ENCODE results near the gene FXR1. TPM values are rescaled to one million over a fixed set of nuclear protein-coding genes. Genes with fewer than 3 reads are reported as not detected.

The FXR1 gene
- total RNA-seq, 1 experiment from 2014 or later, result 126 TPM

DNA sequence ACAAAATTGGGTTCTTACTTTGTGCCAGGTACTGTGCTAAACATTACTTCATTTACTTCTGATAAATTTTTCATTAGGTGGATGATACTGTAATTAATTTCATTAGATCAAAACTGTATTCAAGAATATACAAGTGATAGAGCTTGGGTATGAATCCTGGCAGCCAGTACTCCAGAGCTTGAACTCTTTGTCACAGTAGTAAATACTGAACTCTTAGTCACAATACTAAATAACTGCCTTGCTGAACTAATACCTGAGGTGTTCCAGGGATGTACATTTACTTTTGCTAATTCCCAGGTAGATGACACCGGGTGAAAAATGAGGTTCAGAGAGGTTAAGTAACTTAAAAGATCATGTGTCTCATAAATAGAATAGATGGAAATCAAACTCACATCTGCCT is 20.3 kb downstream of the FXR1 start:
- no TSS peak for BruUV-seq (replicated peaks)
- TF ChIP-seq, protein P1, sequence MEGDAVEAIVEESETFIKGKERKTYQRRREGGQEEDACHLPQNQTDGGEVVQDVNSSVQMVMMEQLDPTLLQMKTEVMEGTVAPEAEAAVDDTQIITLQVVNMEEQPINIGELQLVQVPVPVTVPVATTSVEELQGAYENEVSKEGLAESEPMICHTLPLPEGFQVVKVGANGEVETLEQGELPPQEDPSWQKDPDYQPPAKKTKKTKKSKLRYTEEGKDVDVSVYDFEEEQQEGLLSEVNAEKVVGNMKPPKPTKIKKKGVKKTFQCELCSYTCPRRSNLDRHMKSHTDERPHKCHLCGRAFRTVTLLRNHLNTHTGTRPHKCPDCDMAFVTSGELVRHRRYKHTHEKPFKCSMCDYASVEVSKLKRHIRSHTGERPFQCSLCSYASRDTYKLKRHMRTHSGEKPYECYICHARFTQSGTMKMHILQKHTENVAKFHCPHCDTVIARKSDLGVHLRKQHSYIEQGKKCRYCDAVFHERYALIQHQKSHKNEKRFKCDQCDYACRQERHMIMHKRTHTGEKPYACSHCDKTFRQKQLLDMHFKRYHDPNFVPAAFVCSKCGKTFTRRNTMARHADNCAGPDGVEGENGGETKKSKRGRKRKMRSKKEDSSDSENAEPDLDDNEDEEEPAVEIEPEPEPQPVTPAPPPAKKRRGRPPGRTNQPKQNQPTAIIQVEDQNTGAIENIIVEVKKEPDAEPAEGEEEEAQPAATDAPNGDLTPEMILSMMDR (IDR thresholded peaks at IDR 0.05; ENCODE audit: insufficient read depth in 1 of 2, low read depth in 1 of 2, low read length in 1 of 2, severe bottlenecking in 1 of 2, unreplicated experiment in 1 of 2), result no peak
- H3K9me3 Mint-ChIP-seq (ENCODE audit: unreplicated experiment), result no peaks in the 10 kb centered on the region
- Histone ChIP-seq H3K9me3 (no peaks in the 10 kb centered on the region), H3K36me3 (ENCODE audit: control insufficient read depth, insufficient read depth, low read length) (no peaks in the 10 kb centered on the region), H3K27me3 (replicated peaks; ENCODE audit: control insufficient read depth, insufficient read depth, low read length) (no peaks in the 10 kb centered on the region), H3K4me1 (no peaks in the 10 kb centered on the region), H3K4me3 (ENCODE audit: low read depth, low read length) (no peak overlapping the region)
- ChIA-PET POLR2A (interaction anchor here (0.6 kb wide), 1 partner anchor 20 kb away, joined by 4 read pairs; no protein-coding TSS in a partner anchor), CTCF (no interaction called here)
- no peak overlapping the region for H3K4me3 Mint-ChIP-seq (ENCODE audit: unreplicated experiment)
- peaks cover 30% of the 10 kb centered on the region for H3K36me3 Mint-ChIP-seq (ENCODE audit: insufficient read depth, unreplicated experiment)
- no peak overlapping the region for H3K27ac Mint-ChIP-seq (ENCODE audit: unreplicated experiment)
- intact Hi-C loops (cut with micrococcal nuclease; ENCODE audit: unreplicated experiment), result no loop called here
- H3K4me1 Mint-ChIP-seq (ENCODE audit: low read depth, unreplicated experiment), result no peaks in the 10 kb centered on the region
- DNase-seq, result no peak
- no peaks in the 10 kb centered on the region for H3K27me3 Mint-ChIP-seq (ENCODE audit: insufficient read depth, unreplicated experiment)

DNA sequence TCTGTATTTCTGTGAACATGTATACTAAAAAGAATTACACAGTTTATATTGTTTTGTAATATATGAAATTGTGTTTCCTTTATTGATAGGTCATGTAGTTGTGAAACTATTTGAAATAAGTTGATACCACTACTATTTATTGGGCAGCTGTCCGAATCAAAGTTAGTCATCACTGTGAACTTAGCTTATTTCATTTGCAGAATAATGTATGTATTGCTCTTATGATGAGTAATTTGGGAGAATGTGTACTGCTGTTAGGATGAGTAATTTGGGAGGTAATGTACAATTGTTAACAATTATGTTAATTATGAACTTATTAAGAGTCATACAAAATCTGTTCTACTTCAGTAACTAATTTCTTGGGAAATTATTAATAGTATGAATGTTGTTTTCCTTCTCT is 22.2 kb downstream of the FXR1 start:
- no peaks in the 10 kb centered on the region for H3K4me1 ChIP-seq
- DNase-seq, result no peak
- intact Hi-C loops (cut with micrococcal nuclease; ENCODE audit: unreplicated experiment), result no loop called here
- ChIA-PET CTCF (no interaction called here), POLR2A (no interaction called here)
- H3K27me3 ChIP-seq (replicated peaks; ENCODE audit: control insufficient read depth, insufficient read depth, low read length), result no peaks in the 10 kb centered on the region
- no peaks in the 10 kb centered on the region for H3K36me3 ChIP-seq (ENCODE audit: control insufficient read depth, insufficient read depth, low read length)
- Mint-ChIP-seq H3K27me3 (ENCODE audit: insufficient read depth, unreplicated experiment) (no peaks in the 10 kb centered on the region), H3K4me3 (ENCODE audit: unreplicated experiment) (no peak overlapping the region), H3K4me1 (ENCODE audit: low read depth, unreplicated experiment) (no peaks in the 10 kb centered on the region), H3K9me3 (ENCODE audit: unreplicated experiment) (no peaks in the 10 kb centered on the region), H3K27ac (ENCODE audit: unreplicated experiment) (no peak overlapping the region), H3K36me3 (ENCODE audit: insufficient read depth, unreplicated experiment) (peaks cover 38% of the 10 kb centered on the region)
- TF ChIP-seq, protein P1 (IDR thresholded peaks at IDR 0.05; ENCODE audit: insufficient read depth in 1 of 2, low read depth in 1 of 2, low read length in 1 of 2, severe bottlenecking in 1 of 2, unreplicated experiment in 1 of 2), result no peak
- H3K9me3 ChIP-seq, result no peaks in the 10 kb centered on the region
- no peak overlapping the region for H3K4me3 ChIP-seq (ENCODE audit: low read depth, low read length)
- no TSS peak for BruUV-seq (replicated peaks)

DNA sequence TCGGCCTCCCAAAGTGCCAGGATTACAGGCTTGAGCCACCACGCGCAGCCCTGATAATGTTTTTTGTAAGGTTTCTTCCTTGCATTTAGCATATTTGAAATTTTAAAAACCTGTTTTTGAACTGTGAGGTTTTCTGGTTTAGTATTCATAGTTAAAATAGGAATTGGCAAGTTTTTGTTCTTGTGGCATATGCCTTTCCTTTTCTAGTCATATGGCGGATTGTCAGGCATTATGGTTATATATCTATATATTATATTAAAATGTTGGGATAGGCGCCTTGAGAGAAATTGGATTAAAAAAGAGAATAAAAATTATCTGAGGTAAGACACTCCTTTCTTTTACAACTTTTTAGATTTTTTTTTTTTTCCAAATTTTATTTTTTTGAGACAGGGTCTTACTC is 28.4 kb downstream of the FXR1 start:
- Histone ChIP-seq H3K27me3 (replicated peaks; ENCODE audit: control insufficient read depth, insufficient read depth, low read length) (no peaks in the 10 kb centered on the region), H3K4me1 (no peaks in the 10 kb centered on the region), H3K9me3 (no peaks in the 10 kb centered on the region), H3K36me3 (ENCODE audit: control insufficient read depth, insufficient read depth, low read length) (no peaks in the 10 kb centered on the region; the same call in 1 of the 2 replicates), H3K4me3 (ENCODE audit: low read depth, low read length) (no peak overlapping the region)
- Mint-ChIP-seq H3K27ac (ENCODE audit: unreplicated experiment) (no peak overlapping the region), H3K36me3 (ENCODE audit: insufficient read depth, unreplicated experiment) (peaks cover 62% of the 10 kb centered on the region), H3K9me3 (ENCODE audit: unreplicated experiment) (no peaks in the 10 kb centered on the region), H3K4me3 (ENCODE audit: unreplicated experiment) (no peak overlapping the region), H3K4me1 (ENCODE audit: low read depth, unreplicated experiment) (no peaks in the 10 kb centered on the region), H3K27me3 (ENCODE audit: insufficient read depth, unreplicated experiment) (no peaks in the 10 kb centered on the region)
- TF ChIP-seq, protein P1 (IDR thresholded peaks at IDR 0.05; ENCODE audit: insufficient read depth in 1 of 2, low read depth in 1 of 2, low read length in 1 of 2, severe bottlenecking in 1 of 2, unreplicated experiment in 1 of 2), result no peak
- intact Hi-C loops (cut with micrococcal nuclease; ENCODE audit: unreplicated experiment), result loop anchor here (2.0 kb wide), 1 partner anchor 14 kb away; no protein-coding TSS in a partner anchor
- DNase-seq, result no peak
- no TSS peak for BruUV-seq (replicated peaks)
- ChIA-PET POLR2A (interaction anchor here (0.7 kb wide), 1 partner anchor 48 kb away, joined by 4 read pairs; the partner anchor contains the start of gene DNAJC19), CTCF (no interaction called here)
